Measurements from ENCODE around the gene AGPAT3. TPM values are rescaled to one million over a fixed set of nuclear protein-coding genes. Genes with fewer than 3 reads are reported as not detected.

Gene AGPAT3
- total RNA-seq, 1 donor from 2014 or later, result 57.7 TPM

DNA sequence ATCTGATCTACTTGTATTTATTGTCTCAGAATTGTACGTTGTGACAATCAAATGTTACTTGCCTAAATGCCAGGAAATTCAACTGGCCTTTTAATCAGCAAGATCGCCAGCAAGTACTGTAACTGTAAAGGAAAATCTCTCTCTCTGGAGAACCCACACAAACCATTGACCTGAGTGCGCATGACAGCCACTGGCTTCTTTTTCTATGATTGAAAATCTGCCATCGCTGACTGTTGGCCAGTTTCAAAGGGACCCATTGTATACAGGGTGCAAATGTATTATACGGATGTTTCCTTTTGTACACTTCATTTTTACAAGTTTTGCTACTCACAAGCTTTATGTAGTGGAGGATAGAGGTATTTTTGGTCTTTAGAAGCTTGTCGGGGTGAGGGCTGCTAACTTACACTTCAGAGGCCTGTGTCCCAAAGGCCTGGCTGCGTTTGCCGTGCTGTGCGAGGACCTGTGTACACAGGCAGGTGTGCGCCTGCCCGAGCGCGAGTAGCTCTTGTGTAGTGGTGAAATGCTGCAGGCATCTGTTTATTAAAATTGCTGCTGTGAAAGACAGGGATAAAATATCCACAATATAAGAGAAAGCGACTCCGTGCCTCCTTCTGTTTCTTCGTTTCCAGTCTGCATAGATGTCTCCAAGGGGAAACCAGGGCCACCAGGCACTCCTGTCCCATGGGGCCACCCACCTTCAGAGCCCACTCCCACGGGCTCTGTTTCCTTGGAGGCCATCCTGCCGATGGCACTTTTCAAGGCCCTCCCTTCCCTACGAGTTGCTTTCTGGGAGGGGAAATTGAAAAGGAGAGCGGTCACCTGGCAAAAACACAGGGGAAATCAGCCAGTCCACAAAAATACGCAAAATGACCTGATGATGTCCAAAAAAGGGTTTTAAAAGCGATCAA is 121.8 kb downstream of the AGPAT3 start:
- peaks cover 14% of the 10 kb centered on the region for H3K36me3 Mint-ChIP-seq (ENCODE audit: low read depth)
- no peak overlapping the region for H3K4me3 Mint-ChIP-seq
- ChIA-PET CTCF (interaction anchor here (1.5 kb wide), 1 partner anchor 11 kb away, joined by 3 read pairs; no protein-coding TSS in a partner anchor), POLR2A (no interaction called here)
- peaks cover 9% of the 10 kb centered on the region for H3K4me1 Mint-ChIP-seq
- no peak overlapping the region for H3K27ac Mint-ChIP-seq
- H3K9me3 Mint-ChIP-seq, result no peaks in the 10 kb centered on the region
- intact Hi-C loops (cut with micrococcal nuclease), result no loop called here
- H3K27me3 Mint-ChIP-seq, result no peaks in the 10 kb centered on the region
- TF ChIP-seq, protein P1, sequence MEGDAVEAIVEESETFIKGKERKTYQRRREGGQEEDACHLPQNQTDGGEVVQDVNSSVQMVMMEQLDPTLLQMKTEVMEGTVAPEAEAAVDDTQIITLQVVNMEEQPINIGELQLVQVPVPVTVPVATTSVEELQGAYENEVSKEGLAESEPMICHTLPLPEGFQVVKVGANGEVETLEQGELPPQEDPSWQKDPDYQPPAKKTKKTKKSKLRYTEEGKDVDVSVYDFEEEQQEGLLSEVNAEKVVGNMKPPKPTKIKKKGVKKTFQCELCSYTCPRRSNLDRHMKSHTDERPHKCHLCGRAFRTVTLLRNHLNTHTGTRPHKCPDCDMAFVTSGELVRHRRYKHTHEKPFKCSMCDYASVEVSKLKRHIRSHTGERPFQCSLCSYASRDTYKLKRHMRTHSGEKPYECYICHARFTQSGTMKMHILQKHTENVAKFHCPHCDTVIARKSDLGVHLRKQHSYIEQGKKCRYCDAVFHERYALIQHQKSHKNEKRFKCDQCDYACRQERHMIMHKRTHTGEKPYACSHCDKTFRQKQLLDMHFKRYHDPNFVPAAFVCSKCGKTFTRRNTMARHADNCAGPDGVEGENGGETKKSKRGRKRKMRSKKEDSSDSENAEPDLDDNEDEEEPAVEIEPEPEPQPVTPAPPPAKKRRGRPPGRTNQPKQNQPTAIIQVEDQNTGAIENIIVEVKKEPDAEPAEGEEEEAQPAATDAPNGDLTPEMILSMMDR (IDR thresholded peaks at IDR 0.05), result no peak
- DNase-seq (no peak), ATAC-seq (ENCODE audit: low read depth) (no peak)

DNA sequence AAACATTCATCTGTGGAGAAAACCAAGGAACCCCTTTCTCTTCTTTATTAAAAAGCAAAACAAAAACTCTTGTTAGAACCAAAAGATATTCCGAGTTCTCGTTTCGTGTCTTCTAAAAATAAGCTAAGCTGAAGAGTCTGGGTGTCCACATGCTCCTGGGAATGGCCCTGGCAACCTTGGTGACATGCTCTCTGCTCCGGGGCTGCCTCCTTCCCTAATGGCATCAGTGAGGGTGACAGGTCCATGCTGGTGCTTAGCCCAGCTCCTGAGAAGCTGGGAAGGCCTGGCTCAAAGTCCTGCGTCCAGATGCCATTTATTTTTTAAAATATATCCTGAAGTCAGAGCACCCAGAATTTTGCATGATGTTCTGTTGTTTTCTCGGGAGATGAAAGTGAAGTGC is 122.5 kb downstream of the AGPAT3 start:
- Mint-ChIP-seq H3K27me3 (no peaks in the 10 kb centered on the region), H3K36me3 (ENCODE audit: low read depth) (peaks cover 9% of the 10 kb centered on the region), H3K27ac (no peak overlapping the region), H3K4me1 (peaks cover 9% of the 10 kb centered on the region), H3K9me3 (no peaks in the 10 kb centered on the region), H3K4me3 (no peak overlapping the region)
- POLR2A ChIA-PET, result interaction anchor here (0.6 kb wide), 1 partner anchor 35 kb away, joined by 7 read pairs; no protein-coding TSS in a partner anchor
- DNase-seq, result no peak
- CTCF ChIA-PET, result no interaction called here
- ATAC-seq (ENCODE audit: low read depth), result no peak
- TF ChIP-seq, protein P1 (IDR thresholded peaks at IDR 0.05), result no peak
- intact Hi-C loops (cut with micrococcal nuclease), result no loop called here

DNA sequence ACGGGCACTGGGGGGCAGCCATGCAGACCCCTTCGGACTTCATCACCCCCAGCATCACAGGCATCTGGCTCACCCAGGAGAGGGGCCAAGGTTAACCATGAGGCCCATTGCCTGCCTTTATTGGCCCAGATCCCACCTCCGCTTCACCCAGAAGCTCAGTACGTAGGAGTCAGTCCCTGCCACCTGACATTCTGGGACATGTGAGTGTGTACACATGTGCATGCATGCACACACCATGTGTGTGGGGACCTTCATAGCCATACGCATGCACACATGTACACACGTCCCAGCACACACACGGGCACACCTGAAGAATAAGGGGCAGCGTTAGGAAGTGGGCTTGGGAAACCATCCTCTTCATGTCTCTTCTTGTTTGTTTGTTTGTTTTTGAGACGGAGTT is 123.0 kb downstream of the AGPAT3 start:
- no peaks in the 10 kb centered on the region for H3K9me3 Mint-ChIP-seq
- H3K4me3 Mint-ChIP-seq, result no peak overlapping the region
- intact Hi-C loops (cut with micrococcal nuclease), result no loop called here
- no peaks in the 10 kb centered on the region for H3K27me3 Mint-ChIP-seq
- DNase-seq (no peak), ATAC-seq (ENCODE audit: low read depth) (no peak)
- TF ChIP-seq, protein P1 (IDR thresholded peaks at IDR 0.05), result no peak
- no peak overlapping the region for H3K27ac Mint-ChIP-seq
- ChIA-PET POLR2A (interaction anchor here (0.6 kb wide), 1 partner anchor 34 kb away, joined by 7 read pairs; no protein-coding TSS in a partner anchor), CTCF (no interaction called here)
- peaks cover 4% of the 10 kb centered on the region for H3K36me3 Mint-ChIP-seq (ENCODE audit: low read depth)
- peaks cover 9% of the 10 kb centered on the region for H3K4me1 Mint-ChIP-seq

DNA sequence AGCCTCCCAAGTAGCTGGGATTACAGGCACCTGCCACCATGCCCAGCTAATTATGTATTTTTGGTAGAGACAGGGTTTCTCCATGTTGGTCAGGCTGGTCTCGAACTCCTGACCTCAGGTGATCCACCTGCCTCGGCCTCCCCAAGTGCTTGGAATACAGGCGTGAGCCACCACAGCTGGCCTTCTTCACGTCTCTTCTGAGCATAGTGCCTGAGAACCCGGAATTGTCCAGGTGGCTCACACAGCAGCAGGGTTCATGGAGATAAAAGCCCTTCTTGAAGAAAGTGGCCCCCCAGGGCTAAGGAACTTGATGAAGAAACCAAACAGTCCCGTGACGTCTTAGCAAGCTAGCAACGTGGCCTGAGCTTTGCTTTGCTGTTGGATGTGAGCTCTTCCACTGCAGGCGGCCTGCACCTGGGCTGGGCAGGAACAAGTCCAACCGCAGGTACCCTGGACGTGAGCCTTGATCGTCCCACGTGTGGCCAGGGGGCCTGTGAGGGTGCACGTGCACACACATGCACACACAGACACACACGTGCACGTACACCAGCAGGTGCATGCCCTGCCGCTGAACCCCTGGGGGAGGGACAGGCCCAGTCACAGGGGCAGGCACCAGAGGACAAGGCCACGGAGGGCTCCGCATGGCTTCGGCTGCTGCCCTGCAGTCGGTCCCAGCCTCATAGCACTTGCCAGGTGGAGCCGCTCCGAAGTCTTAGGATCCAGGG is 123.6 kb downstream of the AGPAT3 start:
- intact Hi-C loops (cut with micrococcal nuclease), result no loop called here
- TF ChIP-seq, protein P1 (IDR thresholded peaks at IDR 0.05), result no peak
- ATAC-seq (ENCODE audit: low read depth), result no peak
- H3K27ac Mint-ChIP-seq, result no peak overlapping the region
- no peak for DNase-seq
- peaks cover under 1% of the 10 kb centered on the region for H3K36me3 Mint-ChIP-seq (ENCODE audit: low read depth)
- ChIA-PET CTCF (no interaction called here), POLR2A (no interaction called here)
- H3K27me3 Mint-ChIP-seq, result no peaks in the 10 kb centered on the region
- no peaks in the 10 kb centered on the region for H3K9me3 Mint-ChIP-seq
- H3K4me3 Mint-ChIP-seq, result no peak overlapping the region
- H3K4me1 Mint-ChIP-seq, result peaks cover 9% of the 10 kb centered on the region

DNA sequence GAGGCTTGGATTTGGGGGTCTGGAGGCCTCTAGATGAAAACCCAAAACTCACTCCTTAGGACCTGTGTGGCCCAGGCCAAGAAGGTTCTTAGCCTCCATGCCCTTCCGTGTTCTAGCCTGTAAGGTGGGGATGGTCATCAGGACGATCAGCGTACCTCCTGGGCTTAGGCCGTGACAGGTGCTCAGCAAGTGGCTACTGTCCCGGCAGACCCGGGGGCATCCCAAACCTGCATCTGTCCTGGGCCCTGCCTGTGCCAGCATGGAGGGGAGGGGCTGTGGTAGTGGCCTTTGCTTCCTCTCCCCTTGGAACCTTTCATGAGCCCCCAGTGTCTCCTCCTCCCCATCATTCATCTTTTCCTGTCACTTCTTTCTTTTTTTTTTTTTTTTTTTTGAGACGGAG is 124.4 kb downstream of the AGPAT3 start:
- ChIA-PET CTCF (no interaction called here), POLR2A (no interaction called here)

More for the DNA sequence above, 124.4 kb downstream of the AGPAT3 start:
- no peak overlapping the region for H3K4me3 Mint-ChIP-seq
- H3K4me1 Mint-ChIP-seq, result peaks cover 9% of the 10 kb centered on the region
- no peaks in the 10 kb centered on the region for H3K36me3 Mint-ChIP-seq (ENCODE audit: low read depth)
- TF ChIP-seq, protein P1 (IDR thresholded peaks at IDR 0.05), result no peak
- no peaks in the 10 kb centered on the region for H3K9me3 Mint-ChIP-seq
- DNase-seq, result no peak
- no peaks in the 10 kb centered on the region for H3K27me3 Mint-ChIP-seq
- intact Hi-C loops (cut with micrococcal nuclease), result no loop called here
- ATAC-seq (ENCODE audit: low read depth), result no peak
- H3K27ac Mint-ChIP-seq, result no peak overlapping the region

Measured in activated B cell treated with CpG ODN at 0.5 μM for 24 hours (primary cell).